NCI-H524 treated with DMSO at 0.1 percent for 48 hours (cell line): ENCODE measurements around the gene LEPROT.
"Not testable (repeated sequence)": the region's sequence is repeated elsewhere in the genome, so short reads cannot be mapped to it uniquely, and the experiment has no call there.

ENCODE experiments used
- DNase-seq: peaks from one replicate; lab custom pipeline; 2025; lab: John Stamatoyannopoulos, UW

Gene LEPROT

GRCh38 chr1:65420590-65421350, at the start of gene LEPROT, which contains the start of gene LEPR:
Gene LEPROT, plus strand, starts transcription at chr1:65420668. Its CDS starts 57 bp downstream, at chr1:65420725.
Gene LEPR, plus strand, starts transcription at chr1:65420668. Its CDS starts 144,898 bp downstream, at chr1:65565566.
- no peak for DNase-seq

GRCh38 chr1:65371544-65371943, 48.9 kb upstream of the LEPROT start:
- DNase-seq = no peak

- DNase-seq = no peak
Observed at GRCh38 chr1:65372557-65372956, 47.9 kb upstream of the LEPROT start.

- no peak for DNase-seq
Observed at GRCh38 chr1:65377496-65378246, 42.8 kb upstream of the LEPROT start.

- no peak for DNase-seq
Observed at GRCh38 chr1:65378247-65378946, 42.1 kb upstream of the LEPROT start.

GRCh38 chr1:65384426-65384825, 36.0 kb upstream of the LEPROT start:
- not testable (repeated sequence) for DNase-seq

GRCh38 chr1:65386439-65386838, 34.0 kb upstream of the LEPROT start:
- no peak for DNase-seq

GRCh38 chr1:65387821-65388220, 32.6 kb upstream of the LEPROT start:
- no peak for DNase-seq

GRCh38 chr1:65388908-65389695, 31.4 kb upstream of the LEPROT start:
- DNase-seq = no peak

GRCh38 chr1:65392497-65392896, 28.0 kb upstream of the LEPROT start:
- DNase-seq = no peak

GRCh38 chr1:65393347-65393746, 27.1 kb upstream of the LEPROT start:
- no peak for DNase-seq

GRCh38 chr1:65393928-65394327, 26.5 kb upstream of the LEPROT start:
- DNase-seq = no peak

- no peak for DNase-seq
Observed at GRCh38 chr1:65395887-65396612, 24.4 kb upstream of the LEPROT start.

GRCh38 chr1:65398083-65398482, 22.4 kb upstream of the LEPROT start:
- DNase-seq = no peak

GRCh38 chr1:65399003-65399402, 21.5 kb upstream of the LEPROT start:
- DNase-seq = no peak

GRCh38 chr1:65401612-65402011, 18.9 kb upstream of the LEPROT start:
- DNase-seq = no peak

GRCh38 chr1:65404941-65405340, 15.5 kb upstream of the LEPROT start:
- DNase-seq = no peak

- DNase-seq = no peak
Observed at GRCh38 chr1:65407877-65408276, 12.6 kb upstream of the LEPROT start.

- DNase-seq = no peak
Observed at GRCh38 chr1:65409314-65409713, 11.2 kb upstream of the LEPROT start.

- no peak for DNase-seq
Observed at GRCh38 chr1:65409816-65410326, 10.6 kb upstream of the LEPROT start.
